ENCODE data around the gene PPY.
"Not testable (repeated sequence)": the region's sequence is repeated elsewhere in the genome, so short reads cannot be mapped to it uniquely, and the experiment has no call there.

PPY gene

DNA sequence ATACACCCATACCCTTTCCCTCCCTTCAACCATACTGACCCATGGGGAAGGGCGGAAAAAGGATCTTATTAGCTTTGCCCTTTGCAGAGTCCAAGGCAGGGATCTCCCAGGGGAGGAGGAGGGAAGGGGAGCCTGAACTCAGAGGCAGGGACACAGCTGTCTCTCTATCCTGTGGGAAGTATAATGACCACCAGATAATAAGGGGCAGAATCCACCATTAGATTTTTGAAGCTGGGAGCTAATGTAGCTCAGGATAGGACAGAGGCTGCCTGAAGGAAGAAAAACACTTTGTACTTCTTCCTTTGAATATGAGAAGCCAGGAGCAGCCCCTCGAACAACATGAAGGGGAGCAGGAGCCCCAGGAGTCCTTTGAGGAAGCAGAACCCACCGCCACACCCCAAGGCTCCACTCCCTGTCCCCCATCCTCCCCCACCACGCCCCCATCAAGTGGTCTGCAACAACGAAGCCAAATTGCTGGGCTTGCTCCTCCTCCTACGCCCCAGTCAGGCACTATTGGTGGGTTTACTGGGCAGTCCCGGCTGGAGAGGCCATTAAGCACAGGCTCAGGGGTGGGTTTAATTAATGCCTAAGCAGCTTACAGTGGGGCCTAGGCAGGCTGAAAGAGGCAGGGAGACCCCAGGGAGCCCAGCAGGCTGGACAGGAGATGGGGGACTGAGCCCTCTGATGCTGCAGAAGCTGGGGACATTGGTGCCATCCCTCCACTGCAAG is 40.3 kb downstream of the PPY start:
- peak; percentile 60 to 76 for DNase-seq

DNA sequence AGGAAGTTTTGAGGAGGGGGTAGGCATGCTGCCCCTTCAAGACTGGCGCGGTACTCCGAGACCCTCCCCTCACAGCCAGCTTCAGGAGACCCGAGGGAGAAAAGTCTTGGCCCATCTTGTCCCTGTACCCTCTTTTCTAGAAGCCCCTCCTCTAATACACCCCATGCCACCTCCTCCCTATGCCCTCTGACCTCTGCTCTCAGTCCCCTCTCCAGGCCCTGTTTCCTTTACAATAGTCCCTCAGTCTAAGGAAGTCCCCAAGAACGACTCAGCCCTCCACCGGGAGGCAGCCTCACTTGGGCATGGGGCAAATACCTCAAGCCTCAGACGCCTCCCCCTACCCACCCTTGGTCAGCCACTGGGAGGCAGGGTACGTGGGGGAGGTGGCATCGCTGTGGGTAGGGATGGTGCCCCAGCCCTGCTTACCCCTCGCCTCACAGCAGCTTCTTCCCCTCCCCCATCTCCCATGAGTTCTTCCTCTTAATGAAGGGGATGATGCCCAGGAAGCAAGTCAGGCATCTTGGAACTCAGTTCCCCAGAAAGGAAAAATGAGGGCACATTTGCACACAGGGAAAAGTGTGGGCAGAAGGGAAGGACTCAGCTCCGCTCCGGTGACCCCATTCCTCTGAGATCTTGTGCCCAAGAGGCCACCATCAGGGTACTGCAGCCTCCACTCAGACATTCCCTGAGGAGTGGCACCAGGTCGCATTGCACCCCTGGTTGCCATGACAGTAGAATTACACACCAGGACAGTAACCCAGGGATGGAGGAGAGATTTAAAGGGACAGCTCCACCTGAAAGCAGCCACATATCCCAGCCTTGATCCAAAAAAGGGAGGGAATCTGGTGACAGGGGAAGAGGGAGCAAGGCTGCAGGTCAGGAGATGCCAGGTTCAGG is 41.2 kb downstream of the PPY start:
- DNase-seq, result peak in 1 of 2 experiments; percentile 51

DNA sequence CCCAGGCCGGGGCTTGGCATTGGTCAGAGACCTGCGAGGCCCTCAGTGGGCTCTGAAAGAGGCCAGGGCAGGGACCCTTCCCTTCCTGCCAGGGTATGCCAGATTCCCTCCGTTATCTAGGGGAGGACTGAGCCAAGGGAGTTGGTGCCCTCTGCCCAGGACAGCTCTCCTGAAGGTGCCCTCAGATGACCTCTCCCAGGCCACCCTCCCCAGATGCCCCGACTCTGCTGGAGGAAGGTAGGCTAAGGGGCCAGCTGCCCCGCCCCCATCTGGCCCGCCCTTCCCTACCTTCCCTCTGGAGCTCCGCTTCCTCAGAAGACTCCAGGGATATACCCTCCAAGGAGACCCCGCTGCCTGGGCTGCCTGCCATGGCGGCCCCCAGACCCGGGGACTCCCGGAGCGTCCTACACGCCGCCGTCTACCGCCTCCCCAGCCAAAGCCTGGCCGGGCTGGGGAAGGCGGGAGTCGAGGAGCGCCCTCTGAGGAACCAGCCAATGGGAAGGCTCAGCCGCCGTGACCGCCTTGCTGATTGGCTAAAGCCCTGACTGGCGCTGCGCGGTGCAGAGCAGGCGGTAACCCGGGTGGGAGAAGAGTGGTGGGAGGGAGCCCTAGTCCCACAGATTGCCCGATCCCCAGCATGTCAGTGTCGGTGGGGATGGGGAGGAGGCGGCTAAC is 42.0 kb downstream of the PPY start:
- peak; percentile 84 to 95 for DNase-seq

DNA sequence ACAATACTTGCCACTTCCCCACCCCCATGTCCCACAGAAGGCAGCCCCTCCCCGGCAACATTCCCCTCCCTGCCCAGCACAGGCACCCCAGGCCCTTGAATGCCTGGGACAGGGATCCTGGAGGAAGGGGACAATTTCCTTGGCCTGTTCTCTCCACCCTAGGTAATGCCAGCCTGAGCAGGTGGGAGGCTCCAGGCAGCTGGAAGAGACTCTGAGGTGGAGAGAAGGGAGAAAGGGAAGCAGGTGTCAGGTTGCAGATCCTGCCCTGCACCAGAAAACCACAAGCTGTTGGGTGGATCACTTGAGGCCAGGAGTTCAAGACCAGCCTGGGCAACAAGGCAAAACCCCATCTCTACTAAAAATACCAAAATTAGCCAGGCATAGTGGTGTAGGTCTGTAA is 43.8 kb downstream of the PPY start:
- DNase-seq, result no peak

- no peak for DNase-seq
These were observed 44.4 kb downstream of the PPY start for GRCh38 chr17:43897831-43898230.

GRCh38 chr17:43894494-43894893 is 47.8 kb downstream of the PPY start:
- DNase-seq, result not testable (repeated sequence)

GRCh38 chr17:43892647-43892952 is 49.7 kb downstream of the PPY start:
- DNase-seq, result no peak

- DNase-seq, result no peak
These were observed 50.2 kb downstream of the PPY start for GRCh38 chr17:43891851-43892646.
